Measurements from ENCODE around the gene SPTBN2. TPM values are rescaled to one million over a fixed set of nuclear protein-coding genes. Genes with fewer than 3 reads are reported as not detected.
A peak's percentile ranks its signal among the peaks of the same experiment; 100 is the strongest.

Gene SPTBN2
- total RNA-seq, 1 experiment from 2014 or later = 7.3 TPM

DNA sequence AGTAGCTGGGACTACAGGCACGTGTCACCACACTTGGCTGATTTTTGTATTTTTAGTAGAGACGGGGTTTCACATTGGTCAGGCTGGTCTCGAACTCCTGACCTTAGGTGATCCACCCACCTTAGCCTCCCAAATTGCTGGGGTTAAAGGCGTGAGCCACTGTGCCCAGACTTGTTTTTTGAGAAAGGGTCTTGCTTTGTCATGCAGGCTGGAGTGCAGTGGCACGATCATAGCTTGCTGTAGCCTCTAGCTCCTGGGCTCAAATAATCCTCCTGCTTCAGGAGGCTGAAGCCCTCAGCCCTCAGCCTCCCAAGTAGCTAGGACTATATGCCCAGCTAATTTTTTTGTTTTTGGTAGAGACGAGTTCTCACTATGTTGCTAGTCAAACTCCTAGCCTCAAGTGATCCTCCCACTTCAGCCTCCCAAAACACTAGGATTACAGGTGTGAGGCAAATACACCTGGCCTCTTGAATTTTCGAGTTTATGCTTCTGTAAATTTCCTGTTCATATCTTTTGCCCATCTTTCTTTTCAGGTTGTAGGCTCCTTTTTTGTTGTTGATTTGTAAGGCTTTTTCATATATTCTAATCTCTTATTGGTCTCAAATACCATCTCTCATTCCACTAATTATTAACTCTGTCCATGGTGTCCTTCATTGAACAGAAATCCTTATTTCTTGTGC is 47.9 kb downstream of the SPTBN2 start:
- Histone ChIP-seq H3K9me3 (ENCODE audit: control insufficient read depth, insufficient read depth, low read depth, low read length) (no peaks in the 10 kb centered on the region), H3K36me3 (ENCODE audit: control insufficient read depth, insufficient read depth, low read length) (0 out of 2 replicates have a peak, but pooled peaks cover 3% of the 10 kb centered on the region), H3K27ac (ENCODE audit: low read length) (no peak overlapping the region), H3K27me3 (ENCODE audit: control insufficient read depth, insufficient read depth, low read length) (no peaks in the 10 kb centered on the region), H3K4me3 (ENCODE audit: low read depth in 2 of 2, low read length in 2 of 2) (no peak overlapping the region), H3K4me1 (ENCODE audit: control insufficient read depth, insufficient read depth, low read length) (peaks cover 9% of the 10 kb centered on the region)
- CTCF ChIA-PET = no interaction called here
- no peak for ATAC-seq
- TF ChIP-seq, protein P1, sequence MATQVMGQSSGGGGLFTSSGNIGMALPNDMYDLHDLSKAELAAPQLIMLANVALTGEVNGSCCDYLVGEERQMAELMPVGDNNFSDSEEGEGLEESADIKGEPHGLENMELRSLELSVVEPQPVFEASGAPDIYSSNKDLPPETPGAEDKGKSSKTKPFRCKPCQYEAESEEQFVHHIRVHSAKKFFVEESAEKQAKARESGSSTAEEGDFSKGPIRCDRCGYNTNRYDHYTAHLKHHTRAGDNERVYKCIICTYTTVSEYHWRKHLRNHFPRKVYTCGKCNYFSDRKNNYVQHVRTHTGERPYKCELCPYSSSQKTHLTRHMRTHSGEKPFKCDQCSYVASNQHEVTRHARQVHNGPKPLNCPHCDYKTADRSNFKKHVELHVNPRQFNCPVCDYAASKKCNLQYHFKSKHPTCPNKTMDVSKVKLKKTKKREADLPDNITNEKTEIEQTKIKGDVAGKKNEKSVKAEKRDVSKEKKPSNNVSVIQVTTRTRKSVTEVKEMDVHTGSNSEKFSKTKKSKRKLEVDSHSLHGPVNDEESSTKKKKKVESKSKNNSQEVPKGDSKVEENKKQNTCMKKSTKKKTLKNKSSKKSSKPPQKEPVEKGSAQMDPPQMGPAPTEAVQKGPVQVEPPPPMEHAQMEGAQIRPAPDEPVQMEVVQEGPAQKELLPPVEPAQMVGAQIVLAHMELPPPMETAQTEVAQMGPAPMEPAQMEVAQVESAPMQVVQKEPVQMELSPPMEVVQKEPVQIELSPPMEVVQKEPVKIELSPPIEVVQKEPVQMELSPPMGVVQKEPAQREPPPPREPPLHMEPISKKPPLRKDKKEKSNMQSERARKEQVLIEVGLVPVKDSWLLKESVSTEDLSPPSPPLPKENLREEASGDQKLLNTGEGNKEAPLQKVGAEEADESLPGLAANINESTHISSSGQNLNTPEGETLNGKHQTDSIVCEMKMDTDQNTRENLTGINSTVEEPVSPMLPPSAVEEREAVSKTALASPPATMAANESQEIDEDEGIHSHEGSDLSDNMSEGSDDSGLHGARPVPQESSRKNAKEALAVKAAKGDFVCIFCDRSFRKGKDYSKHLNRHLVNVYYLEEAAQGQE (IDR thresholded peaks at IDR 0.05; ENCODE audit: insufficient read depth in 1 of 2, low read depth in 2 of 2, low read length in 1 of 2) = no peak
- TF ChIP-seq POLR2AphosphoS5 (IDR thresholded peaks at IDR 0.05; ENCODE audit: low read depth, low read length) (no peak), SIN3A (IDR thresholded peaks at IDR 0.05; ENCODE audit: borderline replicate concordance, insufficient read depth, low read depth, low read length) (no peak), TCF7L2 (IDR thresholded peaks at IDR 0.05; ENCODE audit: low read depth, low read length) (no peak)
- TF ChIP-seq, protein P2, sequence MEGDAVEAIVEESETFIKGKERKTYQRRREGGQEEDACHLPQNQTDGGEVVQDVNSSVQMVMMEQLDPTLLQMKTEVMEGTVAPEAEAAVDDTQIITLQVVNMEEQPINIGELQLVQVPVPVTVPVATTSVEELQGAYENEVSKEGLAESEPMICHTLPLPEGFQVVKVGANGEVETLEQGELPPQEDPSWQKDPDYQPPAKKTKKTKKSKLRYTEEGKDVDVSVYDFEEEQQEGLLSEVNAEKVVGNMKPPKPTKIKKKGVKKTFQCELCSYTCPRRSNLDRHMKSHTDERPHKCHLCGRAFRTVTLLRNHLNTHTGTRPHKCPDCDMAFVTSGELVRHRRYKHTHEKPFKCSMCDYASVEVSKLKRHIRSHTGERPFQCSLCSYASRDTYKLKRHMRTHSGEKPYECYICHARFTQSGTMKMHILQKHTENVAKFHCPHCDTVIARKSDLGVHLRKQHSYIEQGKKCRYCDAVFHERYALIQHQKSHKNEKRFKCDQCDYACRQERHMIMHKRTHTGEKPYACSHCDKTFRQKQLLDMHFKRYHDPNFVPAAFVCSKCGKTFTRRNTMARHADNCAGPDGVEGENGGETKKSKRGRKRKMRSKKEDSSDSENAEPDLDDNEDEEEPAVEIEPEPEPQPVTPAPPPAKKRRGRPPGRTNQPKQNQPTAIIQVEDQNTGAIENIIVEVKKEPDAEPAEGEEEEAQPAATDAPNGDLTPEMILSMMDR (IDR thresholded peaks at IDR 0.05) = no peak
- intact Hi-C loops (cut with micrococcal nuclease; ENCODE audit: unreplicated experiment) (no loop called here), in situ Hi-C loops (cut with HindIII; ENCODE audit: low pct_unique_long_range_greater_than_20kb, low sequenced_read_pairs) (no loop called here)
- POLR2A ChIA-PET = interaction anchor here (0.6 to 0.7 kb wide), 2 partner anchors 61 to 109 kb away, joined by 5 to 8 read pairs; no protein-coding TSS in a partner anchor
- BruUV-seq (replicated peaks) = no TSS peak
- no peak for DNase-seq (ENCODE audit: low read depth, low spot score)

DNA sequence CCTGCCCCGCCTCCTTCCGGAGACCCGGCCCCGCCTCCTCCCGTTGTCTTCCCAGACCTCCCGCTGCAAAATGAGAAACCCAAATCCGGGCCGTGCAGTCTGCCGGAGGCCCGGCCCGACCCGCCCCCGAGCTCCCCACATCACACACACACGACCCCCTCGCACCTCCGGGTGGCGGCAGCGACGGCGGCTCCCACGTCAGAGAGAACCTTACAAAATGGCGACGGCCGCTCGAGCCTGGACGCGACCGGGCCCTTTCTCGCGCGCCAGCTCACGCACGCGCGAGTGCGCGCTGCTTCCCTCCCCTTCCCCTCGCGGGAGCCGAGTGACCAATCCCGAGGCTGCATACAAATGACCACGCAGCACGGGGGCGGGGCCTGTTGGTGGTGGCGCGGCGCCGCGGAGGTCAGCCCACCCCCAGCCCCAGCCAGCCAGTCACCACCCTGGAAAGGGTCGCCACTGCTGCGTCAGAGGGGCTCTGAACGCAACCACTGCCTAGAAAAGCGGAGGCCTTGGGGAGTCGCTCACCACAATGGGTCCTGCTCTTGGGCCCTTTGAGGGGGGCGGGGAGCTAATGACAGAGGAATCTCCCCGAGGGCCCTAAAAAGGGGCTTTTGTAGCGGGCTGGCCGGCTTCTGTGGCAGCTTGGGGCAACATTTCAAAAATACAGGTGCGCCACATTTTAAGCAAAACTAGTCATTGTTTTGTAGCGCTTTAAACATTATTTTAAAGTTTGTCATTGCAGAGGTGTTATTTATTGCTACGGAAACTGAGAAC is 51.2 kb downstream of the SPTBN2 start, which contains the start of gene RBM4B:
Gene RBM4B (minus strand): TSS at position 289 of the 777 bp plus-strand sequence. CDS start 808 bp downstream, outside the sequence.
- in situ Hi-C loops (cut with HindIII; ENCODE audit: low pct_unique_long_range_greater_than_20kb, low sequenced_read_pairs) = loop anchor here (5.0 kb wide), 1 partner anchor 55 kb away; no protein-coding TSS in a partner anchor
- Histone ChIP-seq H3K27me3 (ENCODE audit: control insufficient read depth, insufficient read depth, low read length) (no peaks in the 10 kb centered on the region), H3K4me3 (ENCODE audit: low read depth in 2 of 2, low read length in 2 of 2) (peak within 1 kb of the TSS; percentile 64 to 92), H3K36me3 (ENCODE audit: control insufficient read depth, insufficient read depth, low read length) (peaks cover 5% of the 10 kb centered on the region; the same call in 1 of the 2 replicates), H3K9me3 (ENCODE audit: control insufficient read depth, insufficient read depth, low read depth, low read length) (no peaks in the 10 kb centered on the region), H3K27ac (ENCODE audit: low read length) (peak within 1 kb of the TSS; percentile 91), H3K4me1 (ENCODE audit: control insufficient read depth, insufficient read depth, low read length) (peaks cover 20% of the 10 kb centered on the region)
- BruUV-seq (replicated peaks) = no TSS peak
- DNase-seq (ENCODE audit: low read depth, low spot score) = peak; percentile 77
- CTCF ChIA-PET = interaction anchor here (0.6 to 2.1 kb wide), 10 partner anchors 13 to 355 kb away, joined by 3 to 8 read pairs (median 6); partner anchors contain the start of gene MRPL11
- intact Hi-C loops (cut with micrococcal nuclease; ENCODE audit: unreplicated experiment) = loop anchor here (1.0 to 10.0 kb wide), 2 partner anchors 103 to 269 kb away; no protein-coding TSS in a partner anchor
- POLR2A ChIA-PET = interaction anchor here (0.6 to 1.1 kb wide), 2 partner anchors 38 to 73 kb away, joined by 3 to 4 read pairs; no protein-coding TSS in a partner anchor
- ATAC-seq = peak; percentile 98
- TF ChIP-seq SIN3A (IDR thresholded peaks at IDR 0.05; ENCODE audit: borderline replicate concordance, insufficient read depth, low read depth, low read length) (peak; percentile 93; the same call in 1 of the 2 replicates), TCF7L2 (IDR thresholded peaks at IDR 0.05; ENCODE audit: low read depth, low read length) (peak; percentile 48; the same call in 1 of the 2 replicates), POLR2AphosphoS5 (IDR thresholded peaks at IDR 0.05; ENCODE audit: low read depth, low read length) (peak; percentile 92)
- TF ChIP-seq, protein P1 (IDR thresholded peaks at IDR 0.05; ENCODE audit: insufficient read depth in 1 of 2, low read depth in 2 of 2, low read length in 1 of 2) = peak in 1 of 2 experiments; percentile 65; a peak in 1 of 4 replicates
- TF ChIP-seq, protein P2 (IDR thresholded peaks at IDR 0.05) = no peak
